CD4-positive, CD25-positive, alpha-beta regulatory T cell (primary cell): ENCODE data around the gene ENKUR. TPM values are rescaled to one million over a fixed set of nuclear protein-coding genes. Genes with fewer than 3 reads are reported as not detected.

Source experiments
- ATAC-seq, 2 donors: fragments of 150-1000 bp; cut with Tn5 transposase; one replicate each; pipeline ENCODE4 v1.10.0; 2021; ENCODE audit warnings: low read depth in 2 of 2, moderate number of reproducible peaks in 2 of 2, moderate library complexity in 1 of 2
- DNase-seq, 3 donors: peaks; one replicate each; pipeline versions ENCODE4 v3.0.0 to v3.0.0-alpha.2; 2012 to 2022; ENCODE audit warnings: mixed read lengths in 1 of 3
- H3K27ac ChIP-seq: one replicate; pipeline ENCODE4 v1.7.0; 2013; ENCODE audit warnings: mild to moderate bottlenecking, low read length; ENCODE audit not compliant: insufficient read depth, poor library complexity, severe bottlenecking
- H3K27me3 ChIP-seq: one replicate; pipeline ENCODE4 v1.7.0; 2013; ENCODE audit warnings: low read length; ENCODE audit not compliant: control insufficient read depth, insufficient read depth
- H3K36me3 ChIP-seq: one replicate; pipeline ENCODE4 v1.7.0; 2013; ENCODE audit warnings: mild to moderate bottlenecking, low read length, moderate library complexity; ENCODE audit not compliant: control insufficient read depth, insufficient read depth
- H3K4me1 ChIP-seq: 2 replicates; pipeline ENCODE4 v1.7.0; 2013; ENCODE audit warnings: mild to moderate bottlenecking, low read length; ENCODE audit not compliant: insufficient read depth, control insufficient read depth, poor library complexity, severe bottlenecking
- H3K4me3 ChIP-seq: one replicate; pipeline ENCODE4 v1.7.0; 2013; ENCODE audit warnings: low read depth, mild to moderate bottlenecking, low read length, moderate library complexity
- H3K9me3 ChIP-seq, 2 experiments: 1 replicate in 1 of 2; 2 replicates in 1 of 2; pipeline ENCODE4 v1.7.0; 2013; ENCODE audit warnings: low read length in 2 of 2, mild to moderate bottlenecking in 1 of 2, moderate library complexity in 1 of 2; ENCODE audit not compliant: control insufficient read depth in 2 of 2
- H3K27ac Mint-ChIP-seq, 3 donors: one replicate each; pipeline ENCODE4 v1.8.0; 2020 to 2022; ENCODE audit warnings: mild to moderate bottlenecking in 3 of 3, mixed read lengths in 3 of 3, moderate library complexity in 2 of 3
- H3K27me3 Mint-ChIP-seq: one replicate; pipeline ENCODE4 v1.8.0; 2022; ENCODE audit warnings: mild to moderate bottlenecking, mixed read lengths
- H3K36me3 Mint-ChIP-seq: one replicate; pipeline ENCODE4 v1.8.0; 2020; ENCODE audit warnings: mixed read lengths
- H3K4me1 Mint-ChIP-seq, 4 donors: one replicate each; pipeline ENCODE4 v1.8.0; 2020 to 2022; ENCODE audit warnings: mixed read lengths in 4 of 4, mild to moderate bottlenecking in 1 of 4
- H3K4me3 Mint-ChIP-seq, 4 donors: one replicate each; pipeline ENCODE4 v1.8.0; 2020 to 2022; ENCODE audit warnings: mild to moderate bottlenecking in 4 of 4, mixed read lengths in 4 of 4, moderate library complexity in 3 of 4
- H3K9me3 Mint-ChIP-seq, 7 donors: one replicate each; pipeline ENCODE4 v1.8.0; 2020 to 2022; ENCODE audit warnings: mixed read lengths in 7 of 7, mild to moderate bottlenecking in 3 of 7, moderate library complexity in 2 of 7
- polyA plus RNA-seq, 4 donors: library from polyadenylated mRNA; unstranded; fragments of 300-500 nt; fragmentation: Illumina TruSeq; gene quantifications; one replicate each; pipeline ENCODE4 v1.2.3, GENCODE V29; 2021
- total RNA-seq: library from RNA; stranded (reverse); gene quantifications from one replicate; pipeline ENCODE4 v1.2.3, GENCODE V29; 2022

The ENKUR gene
- total and polyA plus RNA-seq, 5 donors from 2014 or later, result 0.10 to 2.3 TPM; not detected in 3

DNA sequence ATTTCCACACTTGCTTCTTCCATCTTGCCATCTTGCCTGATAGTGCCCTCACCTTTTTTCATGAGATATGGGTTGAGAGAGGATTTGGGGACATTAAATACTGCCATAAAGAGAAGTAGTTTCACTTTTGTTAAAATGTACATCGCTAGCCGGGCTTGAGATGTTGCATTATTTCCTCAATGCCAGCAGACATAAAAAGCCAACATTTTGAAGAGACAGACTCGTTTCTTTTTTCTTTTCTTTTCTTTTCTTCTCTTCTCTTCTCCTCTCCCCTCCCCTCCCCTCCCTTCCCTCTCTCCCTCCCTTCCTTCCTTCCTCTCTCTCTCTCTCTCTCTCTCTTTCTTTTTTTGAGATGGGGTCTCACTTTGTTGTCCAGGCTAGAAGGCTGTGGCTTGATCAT, 17.9 kb downstream of the ENKUR start:
- Histone ChIP-seq H3K4me3 (no peak overlapping the region), H3K27me3 (peaks cover 8% of the 10 kb centered on the region), H3K4me1 (no peaks in the 10 kb centered on the region), H3K27ac (no peak overlapping the region), H3K36me3 (no peaks in the 10 kb centered on the region), H3K9me3 (peaks cover 0 to 8% of the 10 kb centered on the region in 2 experiments)
- DNase-seq (no peak), ATAC-seq (no peak)
- Mint-ChIP-seq H3K36me3 (no peaks in the 10 kb centered on the region), H3K9me3 (peaks cover 0 to 25% (median 1%) of the 10 kb centered on the region in 7 donors), H3K27ac (no peak overlapping the region), H3K27me3 (peaks cover 44% of the 10 kb centered on the region), H3K4me1 (peaks cover 0 to 4% (median 0%) of the 10 kb centered on the region in 4 donors), H3K4me3 (no peak overlapping the region)

DNA sequence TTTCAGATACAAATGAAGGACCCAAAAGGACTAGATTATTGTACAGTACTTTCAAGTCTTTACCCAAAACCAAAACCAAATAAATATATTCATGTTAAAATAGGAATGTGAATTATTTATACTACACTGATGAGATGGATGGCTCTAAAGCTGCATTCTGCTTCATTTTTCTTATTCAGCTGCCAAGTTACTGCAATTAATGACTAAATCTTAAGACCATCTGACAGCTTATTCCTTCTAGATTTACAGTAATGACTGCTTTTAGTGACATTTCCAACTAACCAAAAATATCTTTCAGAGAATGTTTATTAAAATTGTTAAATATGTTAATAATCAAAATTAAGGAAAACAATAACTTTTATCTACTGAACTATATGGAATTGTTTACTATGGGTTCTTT, 20.9 kb downstream of the ENKUR start:
- H3K27ac Mint-ChIP-seq, result no peak overlapping the region
- H3K36me3 Mint-ChIP-seq, result no peaks in the 10 kb centered on the region

DNA sequence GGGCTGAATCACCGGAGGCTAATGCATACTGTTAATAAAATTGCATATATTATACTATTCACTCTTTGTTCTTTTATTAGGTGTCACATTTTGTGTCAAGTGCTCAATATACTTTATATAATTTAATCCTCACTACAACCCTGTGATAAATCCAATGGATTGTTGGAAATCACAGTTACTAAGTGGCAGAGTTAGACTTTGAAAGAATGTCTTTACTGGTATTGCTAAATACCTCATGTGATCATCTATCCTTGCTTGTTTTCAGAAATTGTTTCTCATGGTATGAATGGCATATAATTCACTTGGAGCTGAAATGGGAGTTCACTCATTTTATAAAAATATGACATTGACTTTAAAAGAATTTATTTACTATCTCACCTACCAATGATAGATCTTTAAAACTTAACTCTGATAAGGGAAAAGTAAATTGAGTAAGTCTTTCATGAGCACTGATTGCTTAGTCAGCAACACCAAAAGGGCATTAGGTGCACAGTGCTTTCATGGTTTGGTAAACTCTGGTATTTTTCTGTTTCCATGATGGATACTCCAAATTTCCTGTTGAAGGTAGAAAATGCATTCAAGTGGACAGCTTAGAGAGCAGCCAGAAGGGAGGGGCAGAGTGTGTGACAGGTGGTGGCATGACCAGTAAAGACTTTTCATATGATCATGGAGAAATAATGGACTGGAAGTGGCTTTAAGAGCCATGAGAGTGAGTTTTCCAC, 22.6 kb downstream of the ENKUR start:
- ATAC-seq, result no peak
- H3K27ac Mint-ChIP-seq, result no peak overlapping the region

More for the DNA sequence above, 20.9 kb downstream of the ENKUR start:
- Histone ChIP-seq H3K9me3 (peaks cover 0 to 2% of the 10 kb centered on the region in 2 experiments), H3K27me3 (no peaks in the 10 kb centered on the region), H3K4me1 (no peaks in the 10 kb centered on the region), H3K36me3 (no peaks in the 10 kb centered on the region), H3K4me3 (no peak overlapping the region), H3K27ac (no peak overlapping the region)
- H3K4me3 Mint-ChIP-seq, result no peak overlapping the region
- peaks cover 0 to 6% (median 0%) of the 10 kb centered on the region in 7 donors for H3K9me3 Mint-ChIP-seq
- peaks cover 0 to 4% (median 0%) of the 10 kb centered on the region in 4 donors for H3K4me1 Mint-ChIP-seq
- DNase-seq, result no peak
- H3K27me3 Mint-ChIP-seq, result peaks cover 46% of the 10 kb centered on the region
- ATAC-seq, result no peak

DNA sequence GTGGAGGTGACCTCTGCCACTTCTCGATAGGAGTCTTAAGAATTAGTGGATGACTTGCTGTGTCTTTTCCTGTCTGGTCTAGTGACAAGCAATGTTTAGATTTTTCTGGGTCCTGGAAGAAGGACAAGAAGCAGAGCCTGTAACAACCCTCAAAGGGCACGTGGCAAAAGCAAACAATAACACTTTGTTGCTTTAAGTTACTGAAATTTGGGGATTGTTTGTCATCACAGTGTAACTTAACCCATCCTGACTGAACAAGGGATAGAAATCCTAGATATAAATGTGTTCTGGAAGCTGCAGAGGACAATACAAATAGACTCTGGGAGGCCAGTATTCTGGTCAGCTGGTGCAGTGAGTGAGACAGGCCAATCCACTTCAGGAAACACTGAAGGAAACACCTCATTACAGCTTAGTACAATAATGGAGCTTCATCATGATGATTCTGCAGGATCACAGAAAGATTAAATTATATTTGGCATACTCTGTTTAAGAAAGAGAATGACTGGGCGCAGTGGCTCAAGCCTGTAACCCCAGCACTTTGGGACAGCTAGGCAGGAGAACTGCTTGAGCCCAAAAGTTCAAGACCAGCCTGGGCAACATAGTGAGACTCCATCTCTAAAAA, 23.3 kb downstream of the ENKUR start:
- Histone ChIP-seq H3K4me3 (no peak overlapping the region), H3K4me1 (no peaks in the 10 kb centered on the region), H3K27me3 (peaks cover 2% of the 10 kb centered on the region), H3K9me3 (no peaks in the 10 kb centered on the region), H3K36me3 (no peaks in the 10 kb centered on the region), H3K27ac (no peak overlapping the region)
- Mint-ChIP-seq H3K9me3 (no peaks in the 10 kb centered on the region), H3K27me3 (peaks cover 40% of the 10 kb centered on the region), H3K27ac (no peak overlapping the region), H3K36me3 (no peaks in the 10 kb centered on the region), H3K4me1 (no peaks in the 10 kb centered on the region), H3K4me3 (no peak overlapping the region)
- no peak for DNase-seq
- ATAC-seq, result no peak

More for the DNA sequence above, 22.6 kb downstream of the ENKUR start:
- DNase-seq, result no peak
- Histone ChIP-seq H3K27ac (no peak overlapping the region), H3K4me3 (no peak overlapping the region), H3K36me3 (no peaks in the 10 kb centered on the region), H3K27me3 (peaks cover 2% of the 10 kb centered on the region), H3K4me1 (no peaks in the 10 kb centered on the region), H3K9me3 (no peaks in the 10 kb centered on the region)
- no peaks in the 10 kb centered on the region for H3K9me3 Mint-ChIP-seq
- H3K4me3 Mint-ChIP-seq, result no peak overlapping the region
- peaks cover 0 to 4% (median 0%) of the 10 kb centered on the region in 4 donors for H3K4me1 Mint-ChIP-seq
- H3K36me3 Mint-ChIP-seq, result no peaks in the 10 kb centered on the region
- peaks cover 43% of the 10 kb centered on the region for H3K27me3 Mint-ChIP-seq

DNA sequence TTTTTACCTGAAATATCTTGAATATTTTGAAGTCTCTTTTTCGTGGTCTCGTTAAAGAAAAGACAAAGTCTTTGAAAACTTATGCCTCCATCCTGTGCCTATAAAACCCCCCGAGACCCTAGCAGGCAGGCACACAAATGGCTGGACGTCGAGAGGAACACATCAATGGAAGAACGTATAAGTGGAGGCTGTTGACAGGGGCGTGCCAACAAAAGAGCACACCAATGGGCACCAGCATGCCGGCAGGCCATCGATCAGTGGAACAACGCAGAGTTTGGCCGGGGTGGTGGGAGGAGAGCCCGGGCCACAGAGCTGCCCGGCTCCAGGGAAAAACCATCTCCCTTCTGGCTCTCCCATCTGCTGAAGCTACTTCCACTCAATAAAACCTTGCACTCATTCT, 24.7 kb downstream of the ENKUR start:
- H3K36me3 ChIP-seq, result no peaks in the 10 kb centered on the region
- Mint-ChIP-seq H3K27ac (peak overlapping the region in 1 of 3 donors; percentile 9), H3K4me3 (no peak overlapping the region), H3K36me3 (no peaks in the 10 kb centered on the region), H3K27me3 (peaks cover 40% of the 10 kb centered on the region), H3K9me3 (no peaks in the 10 kb centered on the region), H3K4me1 (no peaks in the 10 kb centered on the region)
- no peak overlapping the region for H3K4me3 ChIP-seq
- ATAC-seq (no peak), DNase-seq (no peak)
- peaks cover 2% of the 10 kb centered on the region for H3K27me3 ChIP-seq
- H3K27ac ChIP-seq, result no peak overlapping the region
- no peaks in the 10 kb centered on the region for H3K9me3 ChIP-seq
- H3K4me1 ChIP-seq, result no peaks in the 10 kb centered on the region

DNA sequence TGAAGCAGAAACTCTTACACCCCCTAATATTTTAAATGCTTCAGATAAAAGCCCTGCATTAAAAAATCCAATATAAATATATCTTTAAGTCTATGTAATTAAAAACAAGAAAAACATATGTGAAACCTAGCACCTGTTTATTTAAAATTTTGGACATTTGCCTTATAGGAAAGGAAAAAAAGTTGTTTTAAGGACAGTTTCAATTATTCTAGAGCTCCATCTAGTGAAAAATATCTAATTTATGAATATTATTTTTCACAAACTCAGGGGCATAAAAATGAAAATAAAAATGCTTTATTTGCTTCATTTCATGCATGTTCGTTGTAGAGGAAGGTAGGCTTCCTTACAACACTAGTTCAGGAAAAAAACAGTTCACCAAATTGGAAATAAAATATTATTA, 26.1 kb downstream of the ENKUR start:
- H3K4me3 ChIP-seq, result no peak overlapping the region
- peaks cover 2% of the 10 kb centered on the region for H3K27me3 ChIP-seq
- H3K9me3 Mint-ChIP-seq, result no peaks in the 10 kb centered on the region
- no peaks in the 10 kb centered on the region for H3K4me1 ChIP-seq
- H3K4me1 Mint-ChIP-seq, result no peaks in the 10 kb centered on the region
- no peak overlapping the region for H3K27ac ChIP-seq
- H3K36me3 ChIP-seq, result no peaks in the 10 kb centered on the region
- H3K36me3 Mint-ChIP-seq, result no peaks in the 10 kb centered on the region
- no peak overlapping the region for H3K4me3 Mint-ChIP-seq
- DNase-seq (no peak), ATAC-seq (no peak)
- H3K9me3 ChIP-seq, result no peaks in the 10 kb centered on the region
- no peak overlapping the region for H3K27ac Mint-ChIP-seq
- peaks cover 36% of the 10 kb centered on the region for H3K27me3 Mint-ChIP-seq

DNA sequence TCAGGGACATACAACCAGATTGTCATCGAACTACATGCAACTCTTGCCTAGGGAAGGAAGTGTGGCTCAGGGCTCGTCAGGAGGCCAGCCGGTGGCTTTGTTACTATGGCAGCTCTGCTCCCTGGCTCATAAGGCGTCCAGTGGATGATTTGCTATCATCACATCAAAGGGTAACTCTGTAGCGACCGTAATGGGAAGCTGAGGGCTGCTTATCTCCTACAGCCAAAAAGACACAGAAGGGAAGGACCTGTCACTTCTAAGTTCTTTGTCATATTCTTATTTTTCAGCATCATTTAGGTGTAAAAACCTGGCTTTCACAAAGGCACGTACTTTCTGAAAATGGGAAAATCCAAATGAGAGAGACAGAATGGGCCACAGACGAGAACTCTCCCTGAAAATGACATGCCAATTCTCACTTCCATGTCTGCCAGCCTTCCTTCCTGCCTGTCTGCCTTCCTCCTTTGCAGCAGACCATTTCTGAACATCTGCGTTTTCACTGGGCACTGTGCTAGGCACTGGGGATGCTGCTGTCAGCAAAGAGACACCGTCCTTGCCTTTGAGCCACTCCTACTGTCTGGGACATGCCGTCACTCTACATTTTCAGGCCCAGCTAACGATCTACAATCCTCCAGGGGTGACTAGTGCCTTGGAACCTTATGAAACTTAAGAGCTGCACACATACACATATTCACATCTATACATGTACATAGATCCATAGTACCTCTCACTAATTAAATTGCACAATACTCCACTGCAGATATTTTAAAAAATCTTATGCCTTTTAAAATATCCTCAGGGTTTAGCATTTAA, 26.9 kb downstream of the ENKUR start:
- H3K9me3 ChIP-seq, result no peaks in the 10 kb centered on the region
- H3K9me3 Mint-ChIP-seq, result no peaks in the 10 kb centered on the region
- H3K4me1 ChIP-seq, result no peaks in the 10 kb centered on the region
- H3K27ac Mint-ChIP-seq, result no peak overlapping the region
- no peak overlapping the region for H3K4me3 ChIP-seq
- H3K27ac ChIP-seq, result no peak overlapping the region
- DNase-seq, result no peak
- H3K36me3 Mint-ChIP-seq, result no peaks in the 10 kb centered on the region
- ATAC-seq, result no peak
- H3K4me1 Mint-ChIP-seq, result no peaks in the 10 kb centered on the region
- H3K36me3 ChIP-seq, result no peaks in the 10 kb centered on the region
- H3K27me3 Mint-ChIP-seq, result peaks cover 32% of the 10 kb centered on the region
- peaks cover 2% of the 10 kb centered on the region for H3K27me3 ChIP-seq
- no peak overlapping the region for H3K4me3 Mint-ChIP-seq
